ENCODE results near the gene SERPINB5.

DNA sequence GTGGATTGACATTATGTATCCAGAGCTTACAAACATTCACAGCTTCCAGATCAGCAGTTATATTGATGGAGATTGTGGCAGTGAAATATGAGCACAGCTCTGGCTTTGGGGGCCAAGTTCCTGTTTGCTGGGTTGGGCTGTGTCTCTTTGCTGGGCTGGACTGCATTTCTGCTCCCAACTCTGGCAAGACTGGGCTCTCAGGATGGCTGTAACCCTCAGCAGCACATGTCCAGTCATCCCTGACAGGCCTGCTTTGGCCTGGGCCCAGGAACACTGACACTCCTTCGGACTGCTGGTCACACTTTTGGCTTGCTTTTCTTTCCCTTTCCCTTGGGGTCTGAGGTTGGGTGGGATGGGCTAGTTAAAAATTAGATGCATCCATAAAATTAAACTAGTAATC, 36.5 kb upstream of the SERPINB5 start:
- TF ChIP-seq POLR2AphosphoS5 (IDR thresholded peaks at IDR 0.05; ENCODE audit: low read depth, low read length) (no peak), TCF7L2 (IDR thresholded peaks at IDR 0.05; ENCODE audit: low read depth, low read length) (no peak), SIN3A (IDR thresholded peaks at IDR 0.05; ENCODE audit: borderline replicate concordance, insufficient read depth, low read depth, low read length) (no peak)
- TF ChIP-seq, protein P1, sequence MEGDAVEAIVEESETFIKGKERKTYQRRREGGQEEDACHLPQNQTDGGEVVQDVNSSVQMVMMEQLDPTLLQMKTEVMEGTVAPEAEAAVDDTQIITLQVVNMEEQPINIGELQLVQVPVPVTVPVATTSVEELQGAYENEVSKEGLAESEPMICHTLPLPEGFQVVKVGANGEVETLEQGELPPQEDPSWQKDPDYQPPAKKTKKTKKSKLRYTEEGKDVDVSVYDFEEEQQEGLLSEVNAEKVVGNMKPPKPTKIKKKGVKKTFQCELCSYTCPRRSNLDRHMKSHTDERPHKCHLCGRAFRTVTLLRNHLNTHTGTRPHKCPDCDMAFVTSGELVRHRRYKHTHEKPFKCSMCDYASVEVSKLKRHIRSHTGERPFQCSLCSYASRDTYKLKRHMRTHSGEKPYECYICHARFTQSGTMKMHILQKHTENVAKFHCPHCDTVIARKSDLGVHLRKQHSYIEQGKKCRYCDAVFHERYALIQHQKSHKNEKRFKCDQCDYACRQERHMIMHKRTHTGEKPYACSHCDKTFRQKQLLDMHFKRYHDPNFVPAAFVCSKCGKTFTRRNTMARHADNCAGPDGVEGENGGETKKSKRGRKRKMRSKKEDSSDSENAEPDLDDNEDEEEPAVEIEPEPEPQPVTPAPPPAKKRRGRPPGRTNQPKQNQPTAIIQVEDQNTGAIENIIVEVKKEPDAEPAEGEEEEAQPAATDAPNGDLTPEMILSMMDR (IDR thresholded peaks at IDR 0.05), result no peak
